ENCODE results near the gene RERE.

GRCh38 chr1:8666389-8667167 is 150.9 kb downstream of the RERE start:
- TF ChIP-seq CTCF (IDR thresholded peaks at IDR 0.05 in 2 of 3, conservative IDR thresholded peaks at IDR 0.05 in 1 of 3; ENCODE audit: borderline replicate concordance in 1 of 3, insufficient read depth in 1 of 3, low read depth in 2 of 3, low read length in 2 of 3): no peak
- no peak for TF ChIP-seq REST (IDR thresholded peaks at IDR 0.05; ENCODE audit: low read depth)
- TF ChIP-seq CEBPB (IDR thresholded peaks at IDR 0.05; ENCODE audit: low read depth): no peak
- TF ChIP-seq EZH2 (IDR thresholded peaks at IDR 0.05): no peak
- no peak for TF ChIP-seq EZH2phosphoT487 (IDR thresholded peaks at IDR 0.05; ENCODE audit: borderline replicate concordance)
- TF ChIP-seq TCF7L2 (IDR thresholded peaks at IDR 0.05; ENCODE audit: borderline replicate concordance, extremely low read depth, insufficient read depth, insufficient read length): no peak
- TF ChIP-seq POLR2A (IDR thresholded peaks at IDR 0.05; ENCODE audit: borderline replicate concordance, extremely low read depth, insufficient read depth, insufficient read length): no peak
- TF ChIP-seq POLR2AphosphoS5 (IDR thresholded peaks at IDR 0.05; ENCODE audit: low read depth, low read length): no peak
- no peak for TF ChIP-seq SIN3A (IDR thresholded peaks at IDR 0.05; ENCODE audit: low read depth)
- no peak for TF ChIP-seq FOSL1 (IDR thresholded peaks at IDR 0.05; ENCODE audit: low read depth)
